Muscle of leg (tissue), 11 donors: ENCODE data around the gene DHRS9. TPM values are rescaled to one million over a fixed set of nuclear protein-coding genes. Genes with fewer than 3 reads are reported as not detected.

Experiments
- DNase-seq: peaks from one replicate; pipeline ENCODE4 v3.0.0; 2013
- H3K27ac ChIP-seq: one replicate; pipeline ENCODE4 v1.5.1; 2013; ENCODE audit warnings: mild to moderate bottlenecking, low read length, control low read depth
- H3K27me3 ChIP-seq: one replicate; pipeline ENCODE4 v1.6.1; 2013; ENCODE audit warnings: low read length; ENCODE audit not compliant: control insufficient read depth, insufficient read depth
- H3K36me3 ChIP-seq: one replicate; pipeline ENCODE4 v1.6.1; 2013; ENCODE audit warnings: low read length; ENCODE audit not compliant: control insufficient read depth, insufficient read depth
- H3K4me1 ChIP-seq: one replicate; pipeline ENCODE4 v1.6.1; 2013; ENCODE audit warnings: low read length; ENCODE audit not compliant: control insufficient read depth, insufficient read depth
- H3K4me3 ChIP-seq: one replicate; pipeline ENCODE4 v1.5.1; 2013; ENCODE audit warnings: low read length, control low read depth
- H3K9me3 ChIP-seq: replicated peaks from 2 replicates; pipeline ENCODE4 v1.6.1; 2013; ENCODE audit warnings: low read depth, low read length; ENCODE audit not compliant: control insufficient read depth
- WGBS: methylation state at CpG from one replicate; pipeline ENCODE4 v1.1.5; 2013; ENCODE audit warnings: missing lambda C conversion rate; ENCODE audit not compliant: insufficient coverage; 5-methylcytosine and 5-hydroxymethylcytosine counted together
- polyA plus RNA-seq, 8 donors: library from polyadenylated mRNA; unstranded; fragments of 120-200 nt; gene quantifications; one replicate each; pipeline versions ENCODE4 v1.2.1 to v1.2.3, GENCODE V29; 2013; ENCODE audit warnings: inconsistent platforms in 1 of 8, low replicate concordance in 1 of 8; ENCODE audit not compliant: insufficient read length in 8 of 8, insufficient read depth in 1 of 8
- total RNA-seq: library from RNA; stranded (reverse); fragments of 120-200 nt; gene quantifications from one replicate; pipeline ENCODE4 v1.2.4, GENCODE V29; 2013

The DHRS9 gene
- total and polyA plus RNA-seq, 9 donors = 0.19 to 0.72 (median 0.33) TPM

DNA sequence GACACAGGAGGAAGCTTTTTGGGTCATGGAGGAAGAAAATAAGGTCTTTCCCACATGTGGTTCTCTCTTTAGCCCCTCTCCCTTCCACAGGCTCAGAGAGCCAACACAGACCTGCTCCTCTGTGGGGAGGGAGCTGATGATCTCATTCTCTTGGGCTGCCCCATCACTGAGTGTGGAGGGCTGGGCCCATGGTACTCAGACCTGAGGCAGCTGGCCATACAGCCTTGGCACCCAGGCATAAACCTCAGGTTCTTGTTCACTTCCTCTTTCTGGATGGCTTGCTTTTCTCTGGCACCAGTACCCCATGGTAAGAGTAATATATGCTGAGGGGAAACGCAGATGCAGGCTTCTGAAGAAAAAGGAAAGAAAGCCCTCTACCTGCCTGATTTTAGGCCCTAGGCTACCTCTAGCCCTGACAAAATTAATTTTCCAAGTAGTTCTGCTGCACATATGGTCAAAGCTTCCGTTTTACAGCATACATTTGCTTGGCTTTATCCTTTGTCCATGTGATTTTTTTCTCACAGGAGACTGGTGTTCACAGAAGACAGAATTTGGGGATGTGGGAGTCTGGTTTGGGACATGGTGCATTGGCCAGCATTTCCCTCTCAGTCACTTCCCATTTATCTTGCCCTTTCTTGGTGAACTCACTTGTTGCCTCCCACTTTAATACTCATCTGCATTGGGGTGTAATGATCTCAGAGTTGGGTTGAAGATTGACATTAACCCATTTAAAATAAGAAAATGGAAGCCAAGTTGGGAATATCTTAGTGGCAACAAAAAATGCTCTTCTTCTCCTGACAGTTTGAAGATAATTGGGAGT is 11.1 kb downstream of the DHRS9 start:
- Histone ChIP-seq H3K36me3 (no peaks in the 10 kb centered on the region), H3K4me1 (no peaks in the 10 kb centered on the region), H3K9me3 (no peaks in the 10 kb centered on the region), H3K4me3 (no peak overlapping the region), H3K27ac (no peak overlapping the region), H3K27me3 (no peaks in the 10 kb centered on the region)
- WGBS = no CpG with 5 or more reads among the region's 2 CpGs
- no peak for DNase-seq

DNA sequence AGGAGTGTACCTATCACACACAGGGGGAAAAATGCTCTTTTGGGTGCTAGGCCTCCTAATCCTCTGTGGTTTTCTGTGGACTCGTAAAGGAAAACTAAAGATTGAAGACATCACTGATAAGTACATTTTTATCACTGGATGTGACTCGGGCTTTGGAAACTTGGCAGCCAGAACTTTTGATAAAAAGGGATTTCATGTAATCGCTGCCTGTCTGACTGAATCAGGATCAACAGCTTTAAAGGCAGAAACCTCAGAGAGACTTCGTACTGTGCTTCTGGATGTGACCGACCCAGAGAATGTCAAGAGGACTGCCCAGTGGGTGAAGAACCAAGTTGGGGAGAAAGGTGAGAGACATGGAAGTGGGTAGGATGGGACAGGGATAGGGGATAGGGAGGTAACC is 12.2 kb downstream of the DHRS9 start:
- no peak for DNase-seq
- H3K36me3 ChIP-seq = no peaks in the 10 kb centered on the region
- WGBS = 77% methylated on average over 4 of the region's 5 CpGs
- H3K27me3 ChIP-seq = no peaks in the 10 kb centered on the region
- H3K4me1 ChIP-seq = no peaks in the 10 kb centered on the region
- no peak overlapping the region for H3K27ac ChIP-seq
- no peaks in the 10 kb centered on the region for H3K9me3 ChIP-seq
- no peak overlapping the region for H3K4me3 ChIP-seq

DNA sequence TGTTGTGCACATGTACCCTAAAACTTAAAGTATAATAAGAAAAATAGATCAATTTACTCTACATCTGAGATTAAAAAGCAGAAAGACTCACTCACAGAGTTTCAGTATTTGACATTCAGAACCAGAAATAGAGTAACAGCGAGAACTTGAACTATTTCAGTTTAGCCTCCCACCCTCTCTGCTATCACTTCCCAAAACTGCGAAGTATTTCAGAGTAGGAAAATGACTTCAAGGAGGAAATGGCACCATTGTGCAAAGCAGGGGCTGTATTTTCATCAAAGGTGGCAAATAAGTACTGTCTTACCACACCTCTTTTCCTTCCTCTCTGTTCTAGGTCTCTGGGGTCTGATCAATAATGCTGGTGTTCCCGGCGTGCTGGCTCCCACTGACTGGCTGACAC is 13.6 kb downstream of the DHRS9 start:
- Histone ChIP-seq H3K4me3 (no peak overlapping the region), H3K27ac (no peak overlapping the region)
- WGBS = 80% methylated on average over 1 of the region's 4 CpGs

DNA sequence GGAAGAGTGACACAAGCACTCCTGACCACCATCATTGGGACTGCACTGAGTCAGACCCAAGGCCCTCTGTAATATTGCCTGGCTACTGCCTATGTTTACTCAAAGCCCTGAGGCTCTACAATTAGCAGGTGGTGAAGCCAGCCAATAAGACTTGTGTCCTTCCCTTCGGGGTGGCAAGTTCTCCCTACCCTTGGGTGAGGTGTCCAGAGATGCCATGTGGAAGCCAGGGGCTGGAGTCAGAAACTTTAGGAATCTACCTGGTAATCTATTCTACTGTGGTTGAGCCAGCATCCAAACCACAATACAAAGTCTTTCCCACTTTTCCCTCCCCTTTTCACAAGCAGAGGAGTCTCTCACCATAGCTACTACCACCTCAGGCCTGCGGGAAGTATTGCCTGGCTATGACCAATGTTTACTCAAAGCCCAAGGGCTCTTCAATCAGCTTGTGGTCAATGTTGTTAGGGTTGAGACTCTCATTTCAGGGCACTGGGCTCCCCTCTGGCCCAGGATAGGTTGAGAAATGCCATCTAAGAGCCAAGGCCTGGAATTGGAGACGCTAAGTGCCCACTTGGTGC is 17.6 kb downstream of the DHRS9 start:
- WGBS = 100% methylated on average over 1 of the region's 3 CpGs
- H3K27ac ChIP-seq = no peak overlapping the region

More for the DNA sequence above, 13.6 kb downstream of the DHRS9 start:
- no peaks in the 10 kb centered on the region for H3K4me1 ChIP-seq
- H3K9me3 ChIP-seq = no peaks in the 10 kb centered on the region
- H3K27me3 ChIP-seq = no peaks in the 10 kb centered on the region
- DNase-seq = peak; percentile 48
- H3K36me3 ChIP-seq = no peaks in the 10 kb centered on the region

GRCh38 chr2:169087757-169088379 is 18.5 kb downstream of the DHRS9 start:
- Histone ChIP-seq H3K4me1 (no peaks in the 10 kb centered on the region), H3K27me3 (no peaks in the 10 kb centered on the region), H3K9me3 (no peaks in the 10 kb centered on the region), H3K36me3 (no peaks in the 10 kb centered on the region), H3K27ac (no peak overlapping the region), H3K4me3 (no peak overlapping the region)
- 76% methylated on average over 3 of the region's 6 CpGs for WGBS
- no peak for DNase-seq

More for the DNA sequence above, 17.6 kb downstream of the DHRS9 start:
- Histone ChIP-seq H3K36me3 (no peaks in the 10 kb centered on the region), H3K27me3 (no peaks in the 10 kb centered on the region), H3K9me3 (no peaks in the 10 kb centered on the region), H3K4me3 (no peak overlapping the region), H3K4me1 (no peaks in the 10 kb centered on the region)
- no peak for DNase-seq

DNA sequence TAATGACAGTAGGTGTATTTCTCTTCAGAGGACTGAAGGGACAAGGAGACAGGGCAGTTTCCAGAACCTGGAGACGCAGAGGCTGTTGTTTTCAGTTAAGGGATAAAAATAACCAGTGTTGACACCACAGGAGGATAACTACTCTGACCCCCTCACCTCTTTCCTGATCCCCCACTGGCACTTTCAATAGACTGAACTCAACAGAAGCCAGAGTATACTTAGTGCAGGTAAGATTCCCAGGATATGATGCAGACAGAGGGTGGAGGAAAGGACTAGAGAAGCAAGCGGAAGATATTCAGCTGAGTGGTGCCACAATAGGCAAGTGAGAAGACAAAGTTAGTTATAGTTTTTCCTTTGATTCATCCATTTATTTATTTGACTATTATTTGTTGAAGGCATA is 19.8 kb downstream of the DHRS9 start:
- no peaks in the 10 kb centered on the region for H3K27me3 ChIP-seq
- H3K27ac ChIP-seq = no peak overlapping the region
- no peaks in the 10 kb centered on the region for H3K9me3 ChIP-seq
- no peak overlapping the region for H3K4me3 ChIP-seq
- H3K36me3 ChIP-seq = no peaks in the 10 kb centered on the region
- no CpG with 5 or more reads among the region's 2 CpGs for WGBS
- no peaks in the 10 kb centered on the region for H3K4me1 ChIP-seq
- DNase-seq = no peak

DNA sequence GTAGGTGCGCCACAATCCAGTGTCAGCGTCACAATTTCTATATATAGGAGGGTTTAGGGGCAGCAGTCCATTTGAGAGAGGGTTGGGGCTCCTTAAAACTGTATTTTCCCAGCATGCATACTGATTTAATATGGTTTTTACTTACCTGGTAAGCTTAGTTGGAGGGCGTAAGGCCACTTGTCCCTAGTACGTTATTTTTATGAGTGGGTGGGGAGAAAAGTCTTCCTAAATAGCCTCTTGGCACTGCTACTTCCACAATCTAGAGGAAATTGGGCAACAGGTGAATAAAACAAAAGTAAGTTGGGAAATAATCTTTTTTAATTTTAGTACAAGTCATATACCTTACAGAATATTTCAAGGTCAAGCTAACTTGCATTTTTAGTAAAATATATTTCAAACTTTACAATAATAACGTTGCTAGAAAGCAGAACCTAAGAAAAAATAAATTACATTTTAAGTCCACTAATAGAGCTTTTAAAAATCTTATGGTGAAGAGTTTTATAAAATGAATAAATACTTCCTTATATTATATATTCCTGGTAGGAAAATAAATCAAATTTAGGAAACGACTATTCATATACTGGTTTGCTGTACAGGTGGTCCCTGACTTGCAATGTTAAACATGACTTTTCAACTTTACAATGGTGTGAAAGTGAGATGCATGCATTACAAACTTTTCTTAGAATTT is 20.9 kb downstream of the DHRS9 start:
- Histone ChIP-seq H3K27ac (no peak overlapping the region), H3K9me3 (no peaks in the 10 kb centered on the region)
- no CpG with 5 or more reads among the region's 6 CpGs for WGBS

DNA sequence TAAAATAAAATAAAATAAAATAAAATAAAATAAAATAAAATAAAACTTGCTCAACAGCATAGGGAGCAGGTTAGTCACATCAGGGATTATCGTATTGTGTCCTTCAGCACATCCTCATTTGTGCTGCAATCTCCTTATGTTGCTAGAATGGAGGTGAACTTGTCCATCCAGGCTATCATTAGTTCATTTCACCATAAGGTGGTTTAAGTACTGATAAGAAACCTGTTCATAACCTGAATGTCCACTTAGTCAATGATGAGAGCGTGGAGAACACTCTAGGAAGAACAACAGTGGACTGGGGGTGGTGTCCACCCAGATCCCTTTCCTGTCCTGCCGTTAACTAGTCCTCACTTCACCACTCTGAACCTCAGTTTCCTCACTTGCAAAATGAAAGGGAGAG is 21.9 kb downstream of the DHRS9 start:
- Histone ChIP-seq H3K4me1 (no peaks in the 10 kb centered on the region), H3K4me3 (no peak overlapping the region), H3K36me3 (no peaks in the 10 kb centered on the region), H3K9me3 (no peaks in the 10 kb centered on the region), H3K27me3 (no peaks in the 10 kb centered on the region), H3K27ac (no peak overlapping the region)
- no CpG with 5 or more reads among the region's 3 CpGs for WGBS
- no peak for DNase-seq

More for the DNA sequence above, 20.9 kb downstream of the DHRS9 start:
- Histone ChIP-seq H3K27me3 (no peaks in the 10 kb centered on the region), H3K36me3 (no peaks in the 10 kb centered on the region), H3K4me1 (no peaks in the 10 kb centered on the region), H3K4me3 (no peak overlapping the region)
- no peak for DNase-seq

DNA sequence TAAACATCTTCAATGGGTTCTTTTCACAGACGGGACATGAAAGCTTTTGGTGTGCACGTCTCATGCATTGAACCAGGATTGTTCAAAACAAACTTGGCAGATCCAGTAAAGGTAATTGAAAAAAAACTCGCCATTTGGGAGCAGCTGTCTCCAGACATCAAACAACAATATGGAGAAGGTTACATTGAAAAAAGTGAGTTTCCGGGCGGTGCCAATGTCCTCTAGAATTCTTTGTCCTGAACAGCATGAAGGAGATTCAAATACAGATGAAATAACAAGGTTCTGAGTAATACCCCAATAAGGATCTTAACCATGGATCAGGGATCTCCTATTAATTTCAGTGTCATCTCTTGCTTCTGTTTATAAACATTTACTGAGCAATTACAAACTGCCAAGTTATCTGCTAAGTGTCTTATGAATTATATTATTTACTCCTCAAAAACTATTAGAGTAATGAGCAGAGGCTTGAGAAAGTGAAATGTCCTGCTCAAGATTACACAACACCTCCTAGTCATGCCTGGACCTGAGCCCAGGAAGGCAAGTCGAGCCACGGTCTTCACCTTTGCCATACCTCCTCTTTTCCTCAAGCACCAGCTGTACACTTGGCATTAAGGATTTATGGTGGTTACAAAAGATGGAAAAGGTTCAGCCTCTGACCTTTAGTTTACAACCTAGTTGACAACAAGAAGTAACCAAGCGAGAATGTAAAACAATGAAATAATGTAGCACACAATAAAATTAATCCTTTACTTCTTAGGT is 22.6 kb downstream of the DHRS9 start:
- no CpG with 5 or more reads among the region's 8 CpGs for WGBS
- Histone ChIP-seq H3K27ac (no peak overlapping the region), H3K9me3 (no peaks in the 10 kb centered on the region), H3K4me3 (no peak overlapping the region), H3K27me3 (no peaks in the 10 kb centered on the region), H3K36me3 (no peaks in the 10 kb centered on the region), H3K4me1 (no peaks in the 10 kb centered on the region)
- no peak for DNase-seq
